ENCODE measurements around the gene GKN1. TPM values are rescaled to one million over a fixed set of nuclear protein-coding genes. Genes with fewer than 3 reads are reported as not detected.
A peak's percentile ranks its signal among the peaks of the same experiment; 100 is the strongest.

Gene GKN1
- total and polyA plus RNA-seq, 8 donors, result not detected

- TF ChIP-seq CTCF (IDR thresholded peaks at IDR 0.05), result no peak
- no peaks in the 10 kb centered on the region for H3K4me1 ChIP-seq
- DNase-seq, result no peak
These were observed 670 bp downstream of the GKN1 start for GRCh38 chr2:68974946-68975665.

GRCh38 chr2:68975844-68976243 lies 1.4 kb downstream of the GKN1 start:
- Histone ChIP-seq H3K27ac (no peak overlapping the region), H3K27me3 (no peaks in the 10 kb centered on the region), H3K9me3 (no peaks in the 10 kb centered on the region), H3K4me1 (no peaks in the 10 kb centered on the region), H3K36me3 (no peaks in the 10 kb centered on the region), H3K4me3 (no peak overlapping the region)
- ATAC-seq (no peak), DNase-seq (no peak)
- TF ChIP-seq CTCF (IDR thresholded peaks at IDR 0.05), result no peak
- intact Hi-C loops (cut with DNase I), result no loop called here

More at GRCh38 chr2:68974946-68975665, 670 bp downstream of the GKN1 start:
- no peak for ATAC-seq
- Histone ChIP-seq H3K4me3 (no peak overlapping the region), H3K36me3 (no peaks in the 10 kb centered on the region), H3K9me3 (no peaks in the 10 kb centered on the region), H3K27ac (no peak overlapping the region), H3K27me3 (no peaks in the 10 kb centered on the region)
- intact Hi-C loops (cut with DNase I), result no loop called here

GRCh38 chr2:68977453-68977852 lies 3.0 kb downstream of the GKN1 start:
- Histone ChIP-seq H3K27ac (no peak overlapping the region), H3K9me3 (no peaks in the 10 kb centered on the region), H3K27me3 (no peaks in the 10 kb centered on the region), H3K4me3 (no peak overlapping the region), H3K4me1 (no peaks in the 10 kb centered on the region), H3K36me3 (no peaks in the 10 kb centered on the region)
- no peak for DNase-seq
- ATAC-seq, result no peak
- intact Hi-C loops (cut with DNase I), result no loop called here
- TF ChIP-seq CTCF (IDR thresholded peaks at IDR 0.05), result no peak

- Histone ChIP-seq H3K4me1 (no peaks in the 10 kb centered on the region), H3K36me3 (no peaks in the 10 kb centered on the region), H3K9me3 (no peaks in the 10 kb centered on the region), H3K4me3 (no peak overlapping the region), H3K27ac (no peak overlapping the region), H3K27me3 (no peaks in the 10 kb centered on the region)
- DNase-seq, result no peak
- intact Hi-C loops (cut with DNase I), result no loop called here
- no peak for ATAC-seq
- TF ChIP-seq CTCF (IDR thresholded peaks at IDR 0.05), result no peak
These were observed 3.7 kb downstream of the GKN1 start for GRCh38 chr2:68978098-68978497.

- Histone ChIP-seq H3K36me3 (no peaks in the 10 kb centered on the region), H3K4me1 (no peaks in the 10 kb centered on the region), H3K27me3 (no peaks in the 10 kb centered on the region), H3K27ac (no peak overlapping the region), H3K9me3 (no peaks in the 10 kb centered on the region), H3K4me3 (no peak overlapping the region)
- intact Hi-C loops (cut with DNase I), result no loop called here
- peak in 1 of 4 donors; percentile 21 for DNase-seq
- no peak for TF ChIP-seq CTCF (IDR thresholded peaks at IDR 0.05)
- ATAC-seq, result peak; percentile 91
These were observed 6.5 kb downstream of the GKN1 start for GRCh38 chr2:68980956-68981355.

Measured in left lung (tissue), 10 donors.